ENCODE results near the gene KCTD15. TPM values are rescaled to one million over a fixed set of nuclear protein-coding genes. Genes with fewer than 3 reads are reported as not detected.

Gene KCTD15
- total and polyA plus RNA-seq, 10 of the 15 experiments (the other 5 are each of a cell fraction or from before 2014, with no cell fraction given): not detected

DNA sequence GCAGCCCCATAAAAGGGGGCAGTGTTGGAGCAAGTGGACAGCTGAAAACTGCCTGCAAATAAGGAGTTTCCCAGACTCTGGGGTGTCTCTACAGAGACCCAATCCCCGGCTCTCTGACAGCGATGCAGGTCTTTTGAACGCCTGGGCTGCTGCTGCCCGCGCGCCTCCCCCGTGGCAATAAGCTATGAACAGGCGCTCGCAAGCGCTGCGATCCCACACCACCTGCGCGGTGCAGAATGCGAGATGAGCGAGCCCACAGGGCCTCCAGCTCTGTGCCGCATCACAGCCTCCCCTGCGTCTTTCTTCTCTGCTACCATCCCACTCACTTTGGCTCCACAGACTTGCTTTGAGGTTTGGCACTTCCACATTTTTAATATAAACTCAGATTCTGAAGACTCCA lies 62.3 kb downstream of the KCTD15 start:
- CTCF ChIA-PET: interaction anchor here (1.1 kb wide), 1 partner anchor 23 kb away, joined by 3 read pairs; no protein-coding TSS in a partner anchor
- RAD21 ChIA-PET (ENCODE audit: unreplicated experiment): interaction anchor here (0.6 kb wide), 1 partner anchor 17 kb away, joined by 3 read pairs; no protein-coding TSS in a partner anchor
- no peak for TF ChIP-seq SMC3 (IDR thresholded peaks at IDR 0.05; ENCODE audit: borderline replicate concordance, low read length)
- TF ChIP-seq JUND (IDR thresholded peaks at IDR 0.05; ENCODE audit: low read depth, low read length): no peak
- TF ChIP-seq MEF2A (IDR thresholded peaks at IDR 0.05; ENCODE audit: insufficient read depth, low read depth, low read length): no peak
- TF ChIP-seq MYB (IDR thresholded peaks at IDR 0.05; ENCODE audit: borderline replicate concordance, low read depth, low read length): no peak
- no peak for TF ChIP-seq STAT1 (conservative IDR thresholded peaks at IDR 0.05)
- no peak for TF ChIP-seq IRF4 (IDR thresholded peaks at IDR 0.05; ENCODE audit: low read depth, low read length)
- no peak for TF ChIP-seq NR2C2 (IDR thresholded peaks at IDR 0.05; ENCODE audit: borderline replicate concordance, control insufficient read depth, insufficient read length, low read depth)
- no peak for ATAC-seq
- no peak overlapping the region for H3K4me3 ChIP-seq
- 76% methylated on average over 17 of the region's 17 CpGs for whole genome bisulfite sequencing (ENCODE audit: insufficient coverage, insufficient replicate concordance, low lambda C conversion rate, missing lambda C conversion rate)
- no peak overlapping the region for H3K27ac ChIP-seq (ENCODE audit: control insufficient read depth, insufficient read depth)
- in situ Hi-C loops (cut with MboI): no loop called here
- intact Hi-C loops (cut with micrococcal nuclease; ENCODE audit: unreplicated experiment): no loop called here
- H2AFZ ChIP-seq (ENCODE audit: control insufficient read depth, low read depth, low read length): no peak overlapping the region
- BruUV-seq (replicated peaks): no TSS peak
- H4K20me1 ChIP-seq (ENCODE audit: control insufficient read depth, insufficient read depth): no peaks in the 10 kb centered on the region
- POLR2A ChIA-PET: no interaction called here
- no peak for DNase-seq (ENCODE audit: low read depth, low spot score)
- SMC1A ChIA-PET (ENCODE audit: uncharacterized antibody, unreplicated experiment): interaction anchor here (0.7 kb wide), 1 partner anchor 318 kb away, joined by 4 read pairs; no protein-coding TSS in a partner anchor
- no peaks in the 10 kb centered on the region for H3K27me3 ChIP-seq (replicated peaks in 1 of 2; ENCODE audit: control insufficient read depth in 2 of 2, insufficient read depth in 2 of 2, low read length in 1 of 2)
- H3K4me2 ChIP-seq (ENCODE audit: control insufficient read depth, insufficient read depth): no peak overlapping the region
- H3K36me3 ChIP-seq (ENCODE audit: control insufficient read depth in 2 of 2, insufficient read depth in 2 of 2, low read length in 1 of 2): no peaks in the 10 kb centered on the region
- no peaks in the 10 kb centered on the region for H3K9me3 ChIP-seq (replicated peaks; ENCODE audit: control insufficient read depth, insufficient read depth, low read length)
- no peak overlapping the region for H3K9ac ChIP-seq (ENCODE audit: control insufficient read depth, insufficient read depth, low read length)
- no peaks in the 10 kb centered on the region for H3K4me1 ChIP-seq (ENCODE audit: control insufficient read depth, insufficient read depth, low read length)
- FAIRE-seq: no peak
- H3K79me2 ChIP-seq (ENCODE audit: control insufficient read depth, insufficient read depth, low read length): no peaks in the 10 kb centered on the region

- H3K4me1 ChIP-seq (ENCODE audit: control insufficient read depth, insufficient read depth, low read length): no peaks in the 10 kb centered on the region
- BruUV-seq (replicated peaks): no TSS peak
- H3K27ac ChIP-seq (ENCODE audit: control insufficient read depth, insufficient read depth): no peak overlapping the region
- CTCF ChIA-PET: no interaction called here
- H3K79me2 ChIP-seq (ENCODE audit: control insufficient read depth, insufficient read depth, low read length): no peaks in the 10 kb centered on the region
- no peaks in the 10 kb centered on the region for H3K9me3 ChIP-seq (replicated peaks; ENCODE audit: control insufficient read depth, insufficient read depth, low read length)
- no peak overlapping the region for H2AFZ ChIP-seq (ENCODE audit: control insufficient read depth, low read depth, low read length)
- intact Hi-C loops (cut with micrococcal nuclease; ENCODE audit: unreplicated experiment) (no loop called here), in situ Hi-C loops (cut with MboI) (no loop called here)
- H4K20me1 ChIP-seq (ENCODE audit: control insufficient read depth, insufficient read depth): no peaks in the 10 kb centered on the region
- DNase-seq (ENCODE audit: low read depth, low spot score) (no peak), FAIRE-seq (no peak), ATAC-seq (no peak)
- H3K4me3 ChIP-seq: no peak overlapping the region
- no peaks in the 10 kb centered on the region for H3K27me3 ChIP-seq (replicated peaks in 1 of 2; ENCODE audit: control insufficient read depth in 2 of 2, insufficient read depth in 2 of 2, low read length in 1 of 2)
- no peak overlapping the region for H3K9ac ChIP-seq (ENCODE audit: control insufficient read depth, insufficient read depth, low read length)
- H3K4me2 ChIP-seq (ENCODE audit: control insufficient read depth, insufficient read depth): no peak overlapping the region
- WGBS (ENCODE audit: insufficient coverage, insufficient replicate concordance, low lambda C conversion rate, missing lambda C conversion rate): 23% methylated on average over 10 of the region's 10 CpGs
- SMC1A ChIA-PET (ENCODE audit: uncharacterized antibody, unreplicated experiment): no interaction called here
- POLR2A ChIA-PET: no interaction called here
- RAD21 ChIA-PET (ENCODE audit: unreplicated experiment): no interaction called here
- no peaks in the 10 kb centered on the region for H3K36me3 ChIP-seq (ENCODE audit: control insufficient read depth in 2 of 2, insufficient read depth in 2 of 2, low read length in 1 of 2)
- TF ChIP-seq, protein P1, sequence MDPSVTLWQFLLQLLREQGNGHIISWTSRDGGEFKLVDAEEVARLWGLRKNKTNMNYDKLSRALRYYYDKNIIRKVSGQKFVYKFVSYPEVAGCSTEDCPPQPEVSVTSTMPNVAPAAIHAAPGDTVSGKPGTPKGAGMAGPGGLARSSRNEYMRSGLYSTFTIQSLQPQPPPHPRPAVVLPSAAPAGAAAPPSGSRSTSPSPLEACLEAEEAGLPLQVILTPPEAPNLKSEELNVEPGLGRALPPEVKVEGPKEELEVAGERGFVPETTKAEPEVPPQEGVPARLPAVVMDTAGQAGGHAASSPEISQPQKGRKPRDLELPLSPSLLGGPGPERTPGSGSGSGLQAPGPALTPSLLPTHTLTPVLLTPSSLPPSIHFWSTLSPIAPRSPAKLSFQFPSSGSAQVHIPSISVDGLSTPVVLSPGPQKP (IDR thresholded peaks at IDR 0.05; ENCODE audit: low read depth, low read length): no peak
- TF ChIP-seq, protein P2, sequence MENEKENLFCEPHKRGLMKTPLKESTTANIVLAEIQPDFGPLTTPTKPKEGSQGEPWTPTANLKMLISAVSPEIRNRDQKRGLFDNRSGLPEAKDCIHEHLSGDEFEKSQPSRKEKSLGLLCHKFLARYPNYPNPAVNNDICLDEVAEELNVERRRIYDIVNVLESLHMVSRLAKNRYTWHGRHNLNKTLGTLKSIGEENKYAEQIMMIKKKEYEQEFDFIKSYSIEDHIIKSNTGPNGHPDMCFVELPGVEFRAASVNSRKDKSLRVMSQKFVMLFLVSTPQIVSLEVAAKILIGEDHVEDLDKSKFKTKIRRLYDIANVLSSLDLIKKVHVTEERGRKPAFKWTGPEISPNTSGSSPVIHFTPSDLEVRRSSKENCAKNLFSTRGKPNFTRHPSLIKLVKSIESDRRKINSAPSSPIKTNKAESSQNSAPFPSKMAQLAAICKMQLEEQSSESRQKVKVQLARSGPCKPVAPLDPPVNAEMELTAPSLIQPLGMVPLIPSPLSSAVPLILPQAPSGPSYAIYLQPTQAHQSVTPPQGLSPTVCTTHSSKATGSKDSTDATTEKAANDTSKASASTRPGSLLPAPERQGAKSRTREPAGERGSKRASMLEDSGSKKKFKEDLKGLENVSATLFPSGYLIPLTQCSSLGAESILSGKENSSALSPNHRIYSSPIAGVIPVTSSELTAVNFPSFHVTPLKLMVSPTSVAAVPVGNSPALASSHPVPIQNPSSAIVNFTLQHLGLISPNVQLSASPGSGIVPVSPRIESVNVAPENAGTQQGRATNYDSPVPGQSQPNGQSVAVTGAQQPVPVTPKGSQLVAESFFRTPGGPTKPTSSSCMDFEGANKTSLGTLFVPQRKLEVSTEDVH (IDR thresholded peaks at IDR 0.05; ENCODE audit: low read depth, partially characterized antibody): no peak
- no peak for TF ChIP-seq TCF7 (IDR thresholded peaks at IDR 0.05; ENCODE audit: borderline replicate concordance)
- TF ChIP-seq FOS (IDR thresholded peaks at IDR 0.05; ENCODE audit: borderline replicate concordance, extremely low read depth, insufficient read length): no peak
- no peak for TF ChIP-seq MEF2A (IDR thresholded peaks at IDR 0.05; ENCODE audit: insufficient read depth, low read depth, low read length)
Observed at GRCh38 chr19:33860312-33861090, 63.8 kb downstream of the KCTD15 start.

Measured in GM12878 (cell line).